Subcutaneous adipose tissue (tissue), 4 donors: ENCODE measurements around the gene ECE1. TPM values are rescaled to one million over a fixed set of nuclear protein-coding genes. Genes with fewer than 3 reads are reported as not detected.

Source experiments
- CTCF ChIP-seq: fragments of 450-650 bp; IDR thresholded peaks from one replicate; pipeline ENCODE4 v1.5.1; 2016; ENCODE audit warnings: low read depth, mild to moderate bottlenecking, control low read depth, antibody characterized with exemption, moderate library complexity
- total RNA-seq, 4 donors: library from RNA; depleted of rRNA; stranded (reverse); fragments of >200 nt; gene quantifications; one replicate each; pipeline ENCODE4 v1.1.0, GENCODE V29; 2016

ECE1 gene
- total RNA-seq, 4 donors from 2014 or later: 75.7 to 188 (median 96.7) TPM

GRCh38 chr1:21185221-21185731, 105.0 kb downstream of the ECE1 start:
- TF ChIP-seq CTCF: no peak

- TF ChIP-seq CTCF: no peak
These were observed 106.0 kb downstream of the ECE1 start for GRCh38 chr1:21184276-21184675.

- TF ChIP-seq CTCF: no peak
These were observed 108.0 kb downstream of the ECE1 start for GRCh38 chr1:21182181-21182731.

DNA sequence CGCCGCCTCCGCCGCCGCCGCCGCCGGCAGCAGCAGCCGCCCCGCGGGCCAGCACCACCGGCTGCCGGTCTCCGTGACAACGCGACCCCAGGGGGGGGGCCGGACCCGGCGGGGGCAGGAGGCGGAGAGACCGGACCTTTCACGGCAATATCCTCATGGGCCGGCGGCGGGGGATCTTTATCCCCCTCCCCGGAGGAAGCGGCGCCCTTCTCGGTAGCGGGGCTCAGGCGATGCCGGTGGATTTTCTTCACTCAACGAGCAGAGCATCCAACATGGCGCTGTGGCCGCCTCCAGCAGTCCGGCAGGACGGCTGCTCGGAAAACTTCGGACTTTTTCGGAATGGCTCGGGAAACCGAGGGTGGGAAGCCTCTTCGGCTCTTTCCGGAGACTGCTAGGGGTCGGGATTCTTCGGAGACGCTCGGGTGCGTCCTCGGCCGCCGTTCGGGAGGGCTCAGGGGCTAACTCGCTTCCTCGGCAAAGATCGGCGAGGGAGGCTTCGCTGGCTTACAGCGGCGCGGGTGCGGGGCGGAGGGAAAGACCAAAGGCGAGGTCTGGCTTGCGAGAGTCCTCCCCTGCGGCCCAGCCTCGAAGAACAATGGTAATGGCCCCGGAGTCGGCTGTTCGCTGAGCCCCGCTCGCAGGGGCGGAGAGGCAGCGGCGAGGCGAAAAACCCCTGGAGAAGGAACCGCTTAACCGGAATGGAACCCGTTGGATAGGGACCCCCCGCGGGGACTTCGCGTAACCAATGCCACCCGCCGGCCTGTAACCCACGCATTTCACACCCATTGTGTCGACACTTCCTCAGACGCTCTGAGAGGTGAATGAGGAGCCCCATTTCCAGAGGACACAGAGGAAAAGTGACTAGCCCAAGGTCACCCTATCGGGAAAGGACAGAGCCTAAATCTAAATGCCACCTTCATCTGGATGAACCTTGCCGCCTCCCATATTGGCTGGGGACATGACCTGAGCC, 113.4 kb downstream of the ECE1 start, which contains the start of gene EIF4G3:
Gene EIF4G3 (minus strand): TSS at position 312 of the 970 bp plus-strand sequence. CDS start 174,155 bp downstream, outside the sequence.
- no peak for TF ChIP-seq CTCF

DNA sequence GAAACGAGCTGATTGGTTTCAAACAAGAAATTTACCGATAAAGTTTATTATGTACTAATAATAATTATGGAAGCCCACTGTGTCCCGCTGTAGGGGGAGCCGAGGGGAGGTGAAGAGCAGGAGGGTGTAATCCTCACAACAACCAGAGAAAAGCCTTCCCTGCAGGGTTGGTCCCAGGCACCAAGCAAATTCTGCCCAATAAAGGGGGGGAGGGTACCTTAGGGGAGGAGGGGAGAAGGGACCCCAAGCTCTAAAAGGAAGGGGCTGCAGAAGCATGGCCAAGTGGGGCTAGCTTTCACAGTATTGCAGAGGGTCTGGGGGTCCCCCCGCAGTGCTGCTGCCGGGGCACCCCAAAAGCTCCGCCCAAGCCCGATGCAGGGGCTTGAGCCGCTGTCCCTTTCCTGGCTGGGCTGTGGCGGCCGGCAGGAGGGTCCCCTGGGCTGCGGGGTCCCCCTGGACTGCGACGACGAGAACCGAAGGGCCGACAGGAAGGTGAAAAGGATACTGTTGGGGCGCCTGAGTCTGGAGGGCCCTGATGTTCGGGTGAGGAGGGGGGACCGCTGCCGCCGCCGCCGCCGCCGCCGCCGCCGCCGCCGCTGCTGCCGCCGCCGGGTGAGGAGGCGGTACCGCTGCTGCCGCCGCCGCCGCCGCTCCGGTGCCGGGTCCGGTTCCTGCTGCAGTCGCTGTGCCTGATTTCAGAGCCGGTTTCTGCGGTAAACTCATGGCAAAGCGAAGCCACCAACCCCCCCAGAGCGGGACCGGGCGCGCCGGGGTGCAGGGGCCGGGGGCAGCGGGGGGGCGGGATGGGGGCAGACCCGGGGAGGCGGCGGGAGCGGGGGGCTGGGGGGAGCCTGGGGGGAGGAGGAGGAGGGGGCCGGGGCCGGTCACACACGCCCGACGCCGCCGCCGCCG, 114.3 kb downstream of the ECE1 start:
- TF ChIP-seq CTCF: no peak

- TF ChIP-seq CTCF: no peak
These were observed 115.0 kb downstream of the ECE1 start for GRCh38 chr1:21175324-21175669.
